ENCODE data around the gene ASTN2. TPM values are rescaled to one million over a fixed set of nuclear protein-coding genes. Genes with fewer than 3 reads are reported as not detected.

The ASTN2 gene
- total RNA-seq, 4 donors from 2014 or later, result 0.94 to 5.6 (median 3.7) TPM

- Histone ChIP-seq H3K27me3 (no peaks in the 10 kb centered on the region), H3K36me3 (no peaks in the 10 kb centered on the region), H3K4me3 (replicated peaks in 1 of 3) (no peak overlapping the region), H3K9me3 (no peaks in the 10 kb centered on the region), H3K27ac (no peak overlapping the region), H3K4me1 (no peaks in the 10 kb centered on the region)
- no peak for DNase-seq
- intact Hi-C loops (cut with DNase I), result no loop called here
- TF ChIP-seq CTCF (IDR thresholded peaks at IDR 0.05) (no peak), POLR2A (IDR thresholded peaks at IDR 0.05) (no peak)
- 93 to 95% methylated on average over 1 of the region's 1 CpG for WGBS, 2 donors
Observed at GRCh38 chr9:116888066-116888465, 526.8 kb downstream of the ASTN2 start.

- no peaks in the 10 kb centered on the region for H3K36me3 ChIP-seq
- H3K27ac ChIP-seq, result no peak overlapping the region
- intact Hi-C loops (cut with DNase I), result no loop called here
- H3K9me3 ChIP-seq, result no peaks in the 10 kb centered on the region
- no peak for TF ChIP-seq CTCF (IDR thresholded peaks at IDR 0.05)
- TF ChIP-seq POLR2A (IDR thresholded peaks at IDR 0.05), result no peak
- 79 to 92% methylated on average over 1 of the region's 1 CpG for WGBS, 2 donors
- no peak for DNase-seq
- H3K4me3 ChIP-seq (replicated peaks in 1 of 3), result no peak overlapping the region
- H3K27me3 ChIP-seq, result no peaks in the 10 kb centered on the region
- no peaks in the 10 kb centered on the region for H3K4me1 ChIP-seq
Observed at GRCh38 chr9:116883676-116884075, 531.2 kb downstream of the ASTN2 start.

- H3K4me1 ChIP-seq, result no peaks in the 10 kb centered on the region
- DNase-seq, result no peak
- no peak overlapping the region for H3K27ac ChIP-seq
- intact Hi-C loops (cut with DNase I), result no loop called here
- no peaks in the 10 kb centered on the region for H3K9me3 ChIP-seq
- H3K4me3 ChIP-seq (replicated peaks in 1 of 3), result no peak overlapping the region
- no peaks in the 10 kb centered on the region for H3K36me3 ChIP-seq
- 95 to 98% methylated on average over 3 of the region's 3 CpGs for WGBS, 2 donors
- no peaks in the 10 kb centered on the region for H3K27me3 ChIP-seq
- TF ChIP-seq CTCF (IDR thresholded peaks at IDR 0.05) (no peak), POLR2A (IDR thresholded peaks at IDR 0.05) (no peak)
Observed at GRCh38 chr9:116877072-116877471, 537.8 kb downstream of the ASTN2 start.

- no peaks in the 10 kb centered on the region for H3K9me3 ChIP-seq
- H3K4me3 ChIP-seq (replicated peaks in 1 of 3), result no peak overlapping the region
- no peaks in the 10 kb centered on the region for H3K27me3 ChIP-seq
- no peaks in the 10 kb centered on the region for H3K36me3 ChIP-seq
- no peaks in the 10 kb centered on the region for H3K4me1 ChIP-seq
- TF ChIP-seq POLR2A (IDR thresholded peaks at IDR 0.05), result no peak
- DNase-seq, result no peak
- H3K27ac ChIP-seq, result no peak overlapping the region
- WGBS, 2 donors, result 46 to 52% methylated on average over 1 of the region's 1 CpG
- intact Hi-C loops (cut with DNase I), result no loop called here
Observed at GRCh38 chr9:116875576-116875975, 539.3 kb downstream of the ASTN2 start.

GRCh38 chr9:116873937-116874914, 540.6 kb downstream of the ASTN2 start:
- Histone ChIP-seq H3K27me3 (no peaks in the 10 kb centered on the region), H3K4me1 (no peaks in the 10 kb centered on the region), H3K4me3 (replicated peaks in 1 of 3) (no peak overlapping the region), H3K27ac (no peak overlapping the region), H3K9me3 (no peaks in the 10 kb centered on the region), H3K36me3 (no peaks in the 10 kb centered on the region)
- DNase-seq, result no peak
- WGBS, 2 donors, result 75 to 78% methylated on average over 6 of the region's 6 CpGs
- intact Hi-C loops (cut with DNase I), result no loop called here
- TF ChIP-seq CTCF (IDR thresholded peaks at IDR 0.05) (no peak), POLR2A (IDR thresholded peaks at IDR 0.05) (no peak)

Data from thyroid gland (tissue), 4 donors.